NCI-H1436 (cell line): ENCODE data around the gene RHOBTB1.
"Not testable (repeated sequence)": the region's sequence is repeated elsewhere in the genome, so short reads cannot be mapped to it uniquely, and the experiment has no call there.

Experiments
- DNase-seq: peaks from one replicate; lab custom pipeline; 2025; lab: John Stamatoyannopoulos, UW

Gene RHOBTB1

GRCh38 chr10:60944058-60944909, at the start of gene RHOBTB1:
Gene RHOBTB1, minus strand, starts transcription at chr10:60944185. Its CDS starts 32,643 bp downstream, at chr10:60911542.
- DNase-seq: peak; percentile 48

GRCh38 chr10:60992636-60993035, 48.7 kb upstream of the RHOBTB1 start:
- no peak for DNase-seq

GRCh38 chr10:60990663-60991062, 46.7 kb upstream of the RHOBTB1 start:
- no peak for DNase-seq

- DNase-seq: no peak
Measured at GRCh38 chr10:60989400-60989876, 45.5 kb upstream of the RHOBTB1 start.

- DNase-seq: no peak
Measured at GRCh38 chr10:60986791-60987190, 42.8 kb upstream of the RHOBTB1 start.

- DNase-seq: no peak
Measured at GRCh38 chr10:60985951-60986350, 42.0 kb upstream of the RHOBTB1 start.

GRCh38 chr10:60980997-60981396, 37.0 kb upstream of the RHOBTB1 start:
- no peak for DNase-seq

GRCh38 chr10:60979667-60980104, 35.7 kb upstream of the RHOBTB1 start:
- no peak for DNase-seq

GRCh38 chr10:60978287-60979115, 34.5 kb upstream of the RHOBTB1 start:
- DNase-seq: no peak

- DNase-seq: no peak
Measured at GRCh38 chr10:60977161-60978122, 33.5 kb upstream of the RHOBTB1 start.

- DNase-seq: no peak
Measured at GRCh38 chr10:60976687-60977086, 32.7 kb upstream of the RHOBTB1 start.

GRCh38 chr10:60975716-60976115, 31.7 kb upstream of the RHOBTB1 start:
- no peak for DNase-seq

GRCh38 chr10:60974463-60975149, 30.6 kb upstream of the RHOBTB1 start:
- no peak for DNase-seq

GRCh38 chr10:60973086-60973485, 29.1 kb upstream of the RHOBTB1 start:
- DNase-seq: no peak

GRCh38 chr10:60972181-60972580, 28.2 kb upstream of the RHOBTB1 start:
- not testable (repeated sequence) for DNase-seq

GRCh38 chr10:60970526-60970925, 26.5 kb upstream of the RHOBTB1 start:
- no peak for DNase-seq

- DNase-seq: no peak
Measured at GRCh38 chr10:60968504-60968903, 24.5 kb upstream of the RHOBTB1 start.

GRCh38 chr10:60967854-60968484, 24.0 kb upstream of the RHOBTB1 start:
- DNase-seq: no peak

- no peak for DNase-seq
Measured at GRCh38 chr10:60967260-60967659, 23.3 kb upstream of the RHOBTB1 start.

GRCh38 chr10:60965696-60966095, 21.7 kb upstream of the RHOBTB1 start:
- DNase-seq: no peak
